HG03469 (cell line): ENCODE measurements around the gene EXOC4.
"Not testable (repeated sequence)": the region's sequence is repeated elsewhere in the genome, so short reads cannot be mapped to it uniquely, and the experiment has no call there.

Source experiments
- ATAC-seq: cut with Tn5 transposase; IDR thresholded peaks from one replicate; pipeline ENCODE4 v1.9.1; 2021; ENCODE audit warnings: mild to moderate bottlenecking, moderate library complexity, moderate number of reproducible peaks; ENCODE audit not compliant: unreplicated experiment

Gene EXOC4

DNA sequence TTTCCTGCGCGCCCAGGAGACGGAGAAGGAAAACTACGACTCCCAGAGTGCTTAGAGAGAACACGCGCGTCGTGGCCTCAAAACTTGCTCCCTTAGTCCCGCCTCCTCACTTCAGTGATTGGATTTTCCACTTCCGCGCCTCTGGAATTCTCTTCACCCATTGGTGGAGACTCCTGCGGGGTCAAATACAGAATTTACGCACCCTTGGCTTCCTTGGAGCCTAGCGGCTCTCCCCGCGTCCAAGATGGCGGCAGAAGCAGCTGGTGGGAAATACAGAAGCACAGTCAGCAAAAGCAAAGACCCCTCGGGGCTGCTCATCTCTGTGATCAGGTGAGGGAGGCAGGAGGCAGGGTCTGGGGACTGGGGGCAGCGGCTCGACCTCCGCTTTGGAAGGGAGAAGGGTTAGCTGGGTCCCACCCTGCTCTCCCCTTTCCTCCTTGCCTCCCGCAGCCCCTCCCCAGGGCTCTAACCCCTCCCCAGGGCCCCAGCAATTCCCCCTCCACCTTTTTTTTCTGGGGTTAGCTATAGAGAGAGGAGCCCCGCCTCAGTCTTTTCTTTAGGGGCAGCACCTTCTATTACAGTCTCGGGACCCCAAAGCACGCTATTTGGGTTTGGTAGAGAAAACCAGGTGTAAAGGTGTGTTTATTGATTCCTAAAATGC, at the start of gene EXOC4:
TSS of gene EXOC4 (plus strand) at position 221 of the 661 bp plus-strand sequence.
- peak; percentile 91 for ATAC-seq

DNA sequence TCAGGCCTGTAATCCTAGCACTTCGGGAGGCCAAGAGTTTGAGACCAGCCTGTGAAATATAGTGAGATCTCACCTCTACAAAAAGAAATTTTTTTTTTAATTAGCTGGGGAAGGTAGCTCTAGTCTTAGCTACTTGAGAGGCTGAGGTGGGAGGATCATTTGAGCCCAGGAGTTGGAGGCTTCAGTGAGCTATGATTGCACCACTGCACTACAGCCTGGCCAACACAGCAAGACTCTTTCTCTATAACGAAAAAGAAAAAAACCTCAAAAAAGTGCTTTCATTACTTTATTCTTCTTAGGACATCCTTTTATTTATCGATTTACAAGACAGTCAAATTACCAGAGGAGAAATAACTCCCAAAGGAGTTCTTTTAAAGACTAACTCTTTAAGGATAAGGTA, 49.4 kb upstream of the EXOC4 start:
- ATAC-seq: no peak

DNA sequence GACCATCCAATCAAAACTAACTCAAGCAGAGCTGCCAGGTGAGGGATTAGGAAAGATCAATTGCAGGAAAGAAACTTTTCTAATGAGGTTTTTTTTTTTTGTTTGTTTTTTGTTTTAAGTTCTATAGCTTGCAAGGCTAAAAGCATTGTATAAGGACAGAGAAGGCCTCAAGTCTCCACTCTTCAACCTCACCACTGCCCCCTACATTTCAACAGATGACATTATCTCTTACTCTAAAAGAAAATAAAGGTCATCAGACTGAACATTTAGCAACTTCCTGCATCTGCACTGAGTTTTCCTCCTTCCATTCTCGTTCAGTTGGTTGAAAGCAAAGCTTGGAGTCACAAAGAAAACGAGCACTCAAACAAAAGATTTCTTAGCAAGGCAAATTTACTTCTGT, 45.2 kb upstream of the EXOC4 start:
- ATAC-seq: no peak

DNA sequence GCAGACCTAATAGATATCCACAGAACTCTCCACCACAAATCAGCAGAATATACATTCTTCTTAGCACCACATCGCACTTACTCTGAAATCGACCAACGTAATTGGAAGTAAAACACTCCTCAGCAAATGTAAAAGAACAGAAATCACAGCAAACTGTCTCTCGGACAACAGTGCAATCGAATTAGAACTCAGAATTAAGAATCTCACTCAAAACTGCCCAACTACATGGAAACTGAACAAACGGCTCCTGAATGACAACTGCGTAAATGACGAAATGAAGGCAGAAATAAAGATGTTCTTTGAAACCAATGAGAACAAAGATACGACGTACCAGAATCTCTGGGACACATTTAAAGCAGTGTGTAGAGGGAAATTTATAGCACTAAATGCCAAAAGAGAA, 42.1 kb upstream of the EXOC4 start:
- ATAC-seq: not testable (repeated sequence)

DNA sequence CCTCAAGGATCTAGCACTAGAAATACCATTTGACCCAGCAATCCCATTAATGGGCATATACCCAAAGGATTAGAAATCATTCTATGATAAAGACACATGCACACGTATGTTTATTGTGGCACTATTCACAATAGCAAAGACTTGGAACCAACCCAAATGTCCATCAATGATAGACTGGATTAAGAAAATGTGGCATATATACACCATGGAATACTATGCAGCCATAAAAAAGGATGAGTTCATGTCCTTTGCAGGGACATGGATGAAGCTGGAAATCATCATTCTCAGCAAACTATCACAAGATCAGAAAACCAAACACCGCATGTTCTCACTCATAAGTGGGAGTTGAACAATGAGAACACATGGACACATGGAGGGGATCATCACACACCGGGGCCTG, 39.1 kb upstream of the EXOC4 start:
- not testable (repeated sequence) for ATAC-seq

DNA sequence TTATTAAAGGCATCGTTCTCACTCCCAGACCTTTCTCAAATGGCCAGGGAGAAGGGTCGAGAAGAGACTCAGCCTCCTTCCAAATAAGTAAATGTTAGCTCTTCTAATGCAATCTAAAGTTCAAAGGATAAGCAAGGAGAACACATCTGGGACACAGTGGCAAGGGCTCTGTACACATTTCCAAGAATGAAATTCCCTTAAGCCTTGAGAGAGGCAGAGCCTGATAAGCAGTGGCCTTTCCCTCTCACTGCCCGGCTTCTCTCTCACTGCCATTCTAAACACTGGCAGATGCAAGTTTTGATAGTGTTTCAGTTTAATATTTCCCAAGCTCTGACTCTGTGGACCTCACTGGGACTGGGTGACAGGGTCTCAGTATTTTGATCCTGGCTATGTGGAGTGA, 35.1 kb upstream of the EXOC4 start:
- no peak for ATAC-seq

DNA sequence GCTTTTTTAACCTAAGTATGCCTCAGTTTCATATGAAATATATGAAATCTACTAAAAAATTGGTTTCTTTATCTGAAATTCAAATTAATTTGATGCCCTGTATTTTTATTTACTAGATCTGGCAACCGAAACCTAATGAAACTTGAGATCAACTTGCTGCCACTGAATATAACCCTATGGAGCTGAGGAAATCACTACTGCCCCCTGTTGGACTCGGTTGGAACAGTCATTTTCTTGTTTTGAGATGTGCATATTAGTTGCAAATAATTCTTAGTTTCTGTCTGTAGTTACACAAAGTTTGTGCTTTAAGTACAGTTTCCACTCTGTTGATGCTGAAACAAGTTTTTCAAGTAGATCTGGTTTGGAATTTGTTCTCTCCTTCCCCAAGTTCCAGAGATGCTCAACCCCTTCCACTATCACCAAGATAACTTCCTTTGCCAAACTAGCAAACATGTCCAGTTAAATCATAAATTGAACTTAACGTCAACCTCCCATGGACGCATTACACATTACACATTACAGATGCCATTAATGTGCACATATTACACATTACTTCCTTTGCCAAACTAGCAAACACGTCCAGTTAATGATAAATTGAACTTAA, 22.2 kb upstream of the EXOC4 start:
- ATAC-seq: no peak

DNA sequence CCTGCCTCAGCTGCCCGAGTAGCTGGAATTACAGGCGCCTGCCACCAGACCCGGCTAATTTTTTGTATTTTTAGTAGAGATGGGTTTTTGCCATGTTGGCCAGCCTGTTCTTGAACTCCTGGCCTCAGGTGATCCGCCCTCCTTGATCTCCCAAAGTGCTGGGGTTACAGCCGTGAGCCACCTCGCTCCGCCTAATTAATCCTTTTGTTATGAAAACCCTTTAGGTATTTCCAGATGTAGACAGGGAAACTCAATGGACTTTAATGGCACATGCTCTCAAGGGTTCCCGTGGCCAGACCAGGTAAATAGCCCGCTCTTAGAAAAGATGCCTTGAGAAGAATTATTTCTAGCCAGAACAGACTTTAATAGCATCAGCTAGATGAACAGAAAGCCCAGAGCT, 19.7 kb upstream of the EXOC4 start:
- ATAC-seq: no peak

DNA sequence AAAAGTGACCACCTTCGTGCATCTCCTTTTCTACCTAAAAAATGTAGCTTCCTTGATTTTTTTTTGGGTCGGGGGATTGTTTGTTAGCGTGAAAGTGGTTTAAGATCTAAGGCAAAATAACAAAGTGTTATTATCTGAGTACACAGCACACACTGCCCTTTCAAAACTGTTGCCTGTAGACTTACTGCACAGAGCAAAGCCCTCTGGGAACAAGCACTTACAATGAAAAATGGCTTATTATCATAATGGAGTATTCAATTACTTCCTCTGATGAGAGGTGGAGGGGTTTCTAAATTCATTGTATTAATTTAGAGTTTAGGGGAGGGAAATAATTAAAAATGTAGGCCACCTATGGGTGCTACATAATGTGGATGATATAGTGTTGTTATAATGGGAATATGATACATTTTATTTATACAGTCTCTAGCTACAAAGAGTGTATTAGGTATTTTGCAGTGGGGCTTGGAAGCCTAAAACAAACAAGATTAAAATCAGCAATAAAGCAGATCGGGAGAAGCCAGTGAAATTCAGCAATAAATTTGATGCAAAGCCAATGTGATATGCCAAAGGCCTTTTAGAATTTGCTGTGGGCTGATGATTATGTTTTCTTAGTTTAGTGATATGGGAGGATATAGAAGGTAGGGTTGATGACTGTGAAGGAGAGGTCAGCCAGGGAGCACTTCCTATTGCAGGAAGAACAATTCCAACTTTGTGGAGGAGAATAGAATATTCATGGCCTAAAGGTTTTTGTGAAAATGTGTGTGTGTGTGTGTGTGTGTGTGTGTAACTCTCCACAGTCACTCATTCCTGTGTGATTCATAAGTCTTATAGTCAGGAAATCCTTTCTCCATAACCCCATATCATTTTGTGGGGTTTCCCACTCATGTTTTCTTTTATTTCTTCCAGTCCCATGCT, 17.7 kb upstream of the EXOC4 start:
- no peak for ATAC-seq

DNA sequence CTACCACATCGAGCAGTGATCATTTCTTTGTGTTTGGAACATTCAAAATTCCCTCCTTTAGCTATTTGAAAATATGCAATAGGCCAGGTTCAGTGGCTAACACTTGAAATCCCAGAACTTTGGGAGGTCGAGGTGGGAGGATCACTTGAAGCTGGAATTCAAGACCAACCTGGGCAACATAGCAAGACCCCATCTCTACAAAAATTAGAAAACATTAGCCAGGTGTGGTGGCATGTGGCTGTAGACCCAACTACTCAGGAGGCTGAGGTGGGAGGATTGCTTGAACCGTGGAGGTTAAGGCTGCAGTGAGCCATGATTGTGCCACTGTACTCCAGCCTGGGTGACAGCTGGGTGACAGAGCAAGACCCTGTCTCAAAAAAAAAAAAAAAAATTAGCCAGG, 15.3 kb upstream of the EXOC4 start:
- no peak for ATAC-seq

DNA sequence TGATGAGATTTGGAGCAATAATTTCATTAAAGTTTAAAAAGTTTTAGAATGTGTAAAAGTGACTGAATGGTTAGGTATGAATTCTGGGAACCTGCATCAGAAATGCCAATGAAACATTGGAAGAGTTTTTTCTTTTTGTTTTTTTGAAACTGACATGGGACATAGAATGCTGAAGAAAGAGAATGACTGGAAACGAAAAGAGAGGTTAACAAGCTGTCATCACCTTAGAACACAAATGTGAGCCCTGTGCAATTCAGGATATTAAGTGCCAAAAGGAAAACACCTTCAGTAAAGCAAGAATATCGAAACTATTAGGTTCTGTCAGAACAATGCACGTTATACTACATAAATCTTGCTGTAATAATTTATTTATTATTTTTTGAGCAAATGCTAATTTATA, 12.6 kb upstream of the EXOC4 start:
- ATAC-seq: no peak

DNA sequence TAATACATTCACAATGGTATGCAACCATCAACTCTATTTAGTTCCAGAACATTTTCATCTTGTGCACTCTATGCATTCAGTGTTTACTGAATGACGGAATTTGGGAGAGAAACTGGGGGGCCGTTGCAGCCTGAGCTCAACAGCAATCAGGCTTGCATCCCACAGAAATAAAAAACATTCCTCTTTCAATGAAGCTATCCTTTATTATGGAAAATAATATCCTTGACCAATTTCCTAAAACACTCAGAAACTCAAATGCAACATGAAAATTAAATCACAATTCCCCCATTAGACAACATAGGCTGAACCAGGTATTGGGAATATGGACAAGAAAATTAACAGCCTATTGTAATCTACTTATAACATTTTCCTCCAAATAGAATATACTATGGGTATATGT, 6.3 kb upstream of the EXOC4 start:
- ATAC-seq: no peak

DNA sequence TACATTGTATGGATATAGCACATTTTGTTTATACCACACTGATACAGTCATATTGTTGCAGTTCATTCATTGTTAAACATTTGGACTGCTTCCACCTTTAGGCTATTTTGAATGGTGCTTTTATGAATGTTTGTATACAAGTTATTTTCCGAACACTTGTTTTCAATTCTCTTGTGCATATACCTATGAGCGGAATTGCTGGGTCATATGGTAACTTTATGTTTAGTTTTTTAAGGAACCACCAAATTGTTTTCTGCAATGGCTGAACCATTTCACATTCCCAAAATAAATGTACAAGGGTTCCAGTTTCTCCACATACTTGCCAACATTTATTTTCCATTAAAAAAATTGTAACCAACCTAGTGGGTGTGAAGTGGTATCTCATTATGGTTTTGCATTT, 4.0 kb upstream of the EXOC4 start:
- ATAC-seq: no peak

DNA sequence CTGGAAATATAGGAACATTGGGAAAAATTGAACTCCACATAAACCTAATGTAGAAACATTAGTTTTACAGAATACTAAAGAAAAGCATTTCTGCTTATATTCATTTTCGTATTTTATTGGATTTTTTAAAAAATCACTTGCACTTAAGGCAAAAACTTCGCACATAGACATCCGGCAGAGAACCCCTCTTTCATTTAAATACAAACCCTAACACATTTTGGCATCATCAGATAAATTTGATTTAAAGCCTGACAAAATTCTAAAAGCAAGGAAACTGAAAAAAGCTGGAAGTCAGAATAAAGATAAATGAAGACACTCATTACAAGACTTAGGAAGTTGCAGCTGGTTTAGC, 396 bp upstream of the EXOC4 start:
- no peak for ATAC-seq

DNA sequence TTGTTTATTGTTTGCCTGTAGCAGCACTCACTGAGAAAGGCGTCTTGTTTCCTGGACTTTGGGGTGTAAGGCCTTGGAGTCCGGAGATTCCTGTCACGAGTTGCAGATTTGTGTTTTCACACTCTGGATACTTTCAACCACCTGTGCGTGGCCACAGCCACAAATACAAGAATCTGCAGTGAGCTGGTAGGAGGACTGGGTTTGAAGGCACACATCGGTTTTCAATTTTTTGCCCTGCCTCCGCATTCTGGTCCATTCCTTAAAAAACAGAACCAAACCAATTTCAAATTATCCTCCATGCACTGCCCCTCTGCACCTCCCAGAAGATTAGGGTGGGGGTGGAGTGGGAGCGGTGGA, 619 bp downstream of the EXOC4 start:
- ATAC-seq: no peak

DNA sequence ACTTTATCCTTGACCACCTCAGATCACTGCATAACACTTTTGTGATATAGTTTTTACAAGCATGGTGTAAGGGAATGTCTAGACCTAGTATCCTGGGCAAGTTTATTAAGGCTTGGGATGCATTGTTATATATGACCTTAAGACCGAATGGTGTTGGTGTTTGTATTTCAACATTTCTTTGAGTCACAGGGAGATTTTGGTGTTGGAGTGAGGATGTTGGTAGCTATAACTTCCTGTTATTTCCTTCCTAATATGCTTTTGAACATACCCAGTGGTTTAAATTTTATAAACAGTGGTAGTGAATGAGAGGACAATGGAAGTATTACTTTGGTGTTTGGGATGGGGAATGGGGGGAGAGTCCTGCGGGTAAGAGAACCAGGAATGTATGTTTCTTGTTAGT, 2.6 kb downstream of the EXOC4 start:
- ATAC-seq: no peak

DNA sequence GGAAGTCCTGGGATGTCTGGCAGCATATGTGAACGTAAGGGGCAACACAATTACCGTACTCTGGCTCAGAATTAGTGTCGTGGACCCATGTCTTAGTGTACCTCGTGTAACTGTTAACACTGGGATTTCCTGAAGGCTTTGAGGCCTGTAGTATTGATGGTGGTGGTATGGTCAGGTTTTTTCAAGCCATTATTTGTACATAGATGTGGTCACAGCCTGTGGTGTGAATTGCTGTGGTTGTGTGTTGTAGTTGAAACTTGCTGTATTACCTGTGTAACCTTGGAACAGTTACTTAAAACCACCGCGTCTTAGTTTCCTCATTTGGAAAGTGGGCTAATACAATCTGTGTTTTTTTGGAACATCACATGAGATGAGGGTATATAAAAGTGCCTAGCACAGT, 5.3 kb downstream of the EXOC4 start:
- no peak for ATAC-seq

DNA sequence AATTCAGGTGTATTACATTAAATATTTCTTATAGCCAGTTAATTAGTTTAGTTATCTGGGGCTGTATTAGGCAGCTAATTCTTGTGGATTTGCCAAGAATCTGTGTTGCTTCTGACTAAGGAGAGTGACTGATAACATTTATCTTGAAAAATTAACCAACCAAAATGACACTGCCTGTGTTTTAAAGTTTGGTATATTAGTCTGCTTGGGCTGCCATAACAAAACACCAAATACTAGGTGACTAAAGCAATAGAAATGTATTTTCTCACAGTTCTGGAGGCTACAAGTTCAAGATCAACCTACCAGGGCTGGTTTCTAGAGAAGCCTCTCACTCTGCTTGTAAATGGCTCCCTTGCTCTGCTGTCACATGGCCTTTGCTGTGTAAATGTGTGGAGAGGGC, 12.9 kb downstream of the EXOC4 start:
- ATAC-seq: no peak

DNA sequence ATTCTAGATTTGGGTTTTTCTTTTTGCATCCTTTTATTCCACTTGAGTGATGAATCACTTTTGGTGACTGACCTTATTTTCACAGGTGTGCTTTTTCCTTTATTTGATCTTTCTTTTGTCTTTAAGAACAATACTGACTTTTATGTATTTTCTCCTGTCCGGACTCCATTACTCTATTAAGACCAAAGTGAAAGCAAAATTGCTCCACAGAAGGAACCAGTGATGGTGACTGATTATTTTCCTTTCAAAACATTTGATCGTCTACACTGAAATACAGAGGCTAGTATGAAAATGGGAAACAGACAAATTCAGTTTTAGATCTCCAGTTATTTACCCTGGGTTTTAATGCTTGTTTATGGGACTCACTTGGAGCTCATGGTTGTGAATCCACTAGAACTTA, 15.5 kb downstream of the EXOC4 start:
- no peak for ATAC-seq

DNA sequence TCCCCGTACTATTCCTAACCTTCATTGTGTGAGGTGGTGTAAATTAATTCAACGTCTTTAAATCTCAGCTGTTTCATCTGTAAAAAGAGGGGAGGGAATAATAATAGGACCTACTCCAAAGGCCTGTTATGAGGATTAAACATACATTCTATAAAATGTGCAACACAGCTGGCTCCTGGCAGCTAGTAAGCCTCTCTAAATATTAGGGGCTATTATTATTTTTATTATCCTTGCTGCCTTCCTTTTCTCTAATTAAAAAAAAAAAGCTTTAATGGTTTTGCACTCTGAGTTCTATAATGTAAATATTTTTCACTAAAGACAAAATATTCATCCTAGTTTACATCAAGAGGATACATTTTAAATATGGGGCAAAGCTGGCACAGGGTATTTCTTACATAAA, 19.5 kb downstream of the EXOC4 start:
- ATAC-seq: no peak

DNA sequence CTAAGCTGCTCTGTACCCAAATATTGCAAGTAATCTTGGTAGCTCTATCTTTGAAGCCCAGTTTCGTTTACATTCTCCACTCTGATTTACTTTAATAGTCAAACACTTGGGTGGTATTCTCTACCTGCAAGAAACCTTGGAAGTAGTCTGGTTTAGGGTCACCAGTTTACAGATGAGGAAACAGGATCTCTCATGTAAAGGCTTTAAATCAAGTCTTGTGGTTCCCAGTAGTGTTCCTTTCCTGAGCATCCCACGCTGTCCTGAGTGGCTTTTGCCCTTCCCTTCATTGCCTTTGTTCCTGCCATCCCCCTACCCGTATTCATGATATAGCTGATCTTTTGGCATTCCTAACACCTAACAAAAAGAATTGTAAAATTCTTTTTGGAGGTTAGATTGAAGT, 20.3 kb downstream of the EXOC4 start:
- ATAC-seq: no peak

DNA sequence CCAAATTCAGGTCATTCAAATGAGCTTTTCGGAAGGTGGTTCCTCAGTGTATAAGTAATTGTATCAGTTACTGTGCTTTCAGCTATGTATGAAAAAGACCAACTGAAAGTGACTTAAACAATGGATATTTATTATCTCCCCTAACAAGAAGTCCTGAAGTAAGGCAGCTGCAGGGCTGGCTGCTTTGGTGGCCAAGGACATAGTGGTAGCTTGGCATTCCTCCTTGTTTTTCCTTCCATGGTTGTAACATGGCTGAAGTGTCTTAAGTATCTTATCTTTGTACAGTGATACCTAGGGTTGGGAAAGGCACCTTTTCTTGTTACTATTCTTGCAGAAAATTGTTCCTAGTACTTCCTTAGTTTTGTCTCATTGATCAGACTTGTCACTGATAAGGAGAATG, 21.4 kb downstream of the EXOC4 start:
- no peak for ATAC-seq
